OCI-M1 (cell line): Measurements from ENCODE around the gene CYP4F12.
A peak's percentile ranks its signal among the peaks of the same experiment; 100 is the strongest.

ENCODE experiments used
- DNase-seq: peaks from one replicate; lab custom pipeline; 2025; lab: John Stamatoyannopoulos, UW

CYP4F12 gene

GRCh38 chr19:15714638-15715037 is 41.8 kb downstream of the CYP4F12 start:
- no peak for DNase-seq

- DNase-seq, result no peak
These were observed 42.8 kb downstream of the CYP4F12 start for GRCh38 chr19:15715642-15716041.

GRCh38 chr19:15717809-15718208 is 44.9 kb downstream of the CYP4F12 start:
- DNase-seq, result peak; percentile 0

- DNase-seq, result no peak
These were observed 48.4 kb downstream of the CYP4F12 start for GRCh38 chr19:15721268-15721667.

GRCh38 chr19:15722956-15723355 is 50.1 kb downstream of the CYP4F12 start:
- no peak for DNase-seq

- no peak for DNase-seq
These were observed 54.8 kb downstream of the CYP4F12 start, which contains the start of gene OR10H2 for GRCh38 chr19:15727724-15728123. Gene OR10H2, plus strand, starts transcription at chr19:15728024. Its CDS starts 20 bp downstream, at chr19:15728044.

GRCh38 chr19:15730538-15730937 is 57.7 kb downstream of the CYP4F12 start:
- no peak for DNase-seq

GRCh38 chr19:15732388-15732787 is 59.5 kb downstream of the CYP4F12 start:
- no peak for DNase-seq

GRCh38 chr19:15733895-15734294 is 61.0 kb downstream of the CYP4F12 start:
- no peak for DNase-seq

- no peak for DNase-seq
These were observed 64.8 kb downstream of the CYP4F12 start, which contains the start of gene OR10H3 for GRCh38 chr19:15737722-15738121. Gene OR10H3, plus strand, starts transcription at chr19:15737985. Its CDS starts 3,408 bp downstream, at chr19:15741393.

- DNase-seq, result no peak
These were observed 67.9 kb downstream of the CYP4F12 start for GRCh38 chr19:15740785-15741184.
